SH-SY5Y (cell line): ENCODE measurements around the gene MROH7.

ENCODE experiments used
- GATA2 ChIP-seq: IDR thresholded peaks from 2 replicates; pipeline ENCODE4 v1.6.1; 2011; ENCODE audit warnings: mild to moderate bottlenecking, low read depth, low read length
- GATA3 ChIP-seq: IDR thresholded peaks from 2 replicates; pipeline ENCODE4 v1.6.1; 2011; ENCODE audit warnings: low read depth, mild to moderate bottlenecking, low read length, moderate library complexity

DNA sequence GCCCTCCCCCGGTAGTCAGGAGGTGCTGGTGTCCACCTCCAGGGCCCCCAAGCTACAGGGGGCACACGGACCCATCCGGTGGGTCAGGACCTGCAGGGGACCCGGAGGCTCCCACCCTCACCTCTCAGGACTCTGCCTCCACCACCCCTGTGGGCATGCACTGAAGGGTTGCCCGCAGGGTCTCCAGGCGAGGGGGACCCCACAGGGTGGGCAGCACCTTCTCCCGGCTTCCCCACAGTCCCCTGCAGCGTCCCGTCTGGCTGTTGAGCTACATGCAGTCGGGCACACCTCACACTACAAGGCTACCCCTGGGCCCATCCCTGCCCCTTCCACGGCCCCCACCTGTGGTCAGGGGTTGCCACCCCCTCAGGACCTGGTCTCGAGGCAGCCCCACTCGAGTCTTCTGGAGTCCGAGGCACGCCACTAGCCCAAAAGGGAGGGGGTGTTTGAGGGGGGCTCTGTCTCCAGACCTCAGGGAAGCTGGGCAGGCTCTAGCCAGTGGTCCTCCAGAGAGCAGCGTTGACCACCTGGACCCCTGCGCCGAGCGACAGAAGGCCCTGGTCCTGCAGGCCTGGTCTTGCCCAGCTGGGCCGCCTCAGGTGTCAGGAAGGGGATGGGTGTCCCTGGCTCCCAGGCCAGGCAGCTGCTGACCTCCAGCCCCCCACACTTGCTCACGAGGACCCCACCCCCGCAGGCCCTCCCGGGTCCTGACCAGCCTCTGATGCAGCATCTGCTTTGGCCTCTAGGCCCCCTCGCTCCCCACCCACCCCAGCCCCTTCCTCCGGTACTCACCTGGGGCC is 113.1 kb downstream of the MROH7 start:
- TF ChIP-seq GATA2 (no peak), GATA3 (no peak)
